ENCODE data around the gene GNAQ. TPM values are rescaled to one million over a fixed set of nuclear protein-coding genes. Genes with fewer than 3 reads are reported as not detected.

Gene GNAQ
- total and polyA plus RNA-seq, 2 of the 4 experiments (the other 2 are of a cell fraction): 23.1 to 50.7 TPM

- dilution Hi-C loops (cut with HindIII; ENCODE audit: low sequenced_read_pairs, unreplicated experiment): no loop called here
- no peak for ATAC-seq (ENCODE audit: low read depth)
These were observed 158.7 kb downstream of the GNAQ start for GRCh38 chr9:77872863-77873262.

More at GRCh38 chr9:77872863-77873262, 158.7 kb downstream of the GNAQ start:
- intact Hi-C loops (cut with micrococcal nuclease): no loop called here
- no peaks in the 10 kb centered on the region for H3K9me3 ChIP-seq (ENCODE audit: control insufficient read depth, insufficient read depth, low read length)
- H3K36me3 ChIP-seq (ENCODE audit: control insufficient read depth, insufficient read depth, low read length): no peaks in the 10 kb centered on the region
- no peak overlapping the region for H3K14ac ChIP-seq (replicated peaks; ENCODE audit: low read depth, low read length)
- H2AK5ac ChIP-seq (ENCODE audit: low read depth, low read length): no peak overlapping the region
- no peak overlapping the region for H2BK5ac ChIP-seq (ENCODE audit: low read depth, low read length, poor library complexity, severe bottlenecking)
- H2BK120ac ChIP-seq (ENCODE audit: low read depth, low read length): no peak overlapping the region
- no peak overlapping the region for H4K91ac ChIP-seq (ENCODE audit: insufficient read depth, low read depth, low read length)
- in situ Hi-C loops (cut with MboI; ENCODE audit: low sequenced_read_pairs): no loop called here
- POLR2A ChIA-PET (ENCODE audit: unreplicated experiment): no interaction called here
- H3K4me3 ChIP-seq (ENCODE audit: insufficient read depth, low read depth, low read length): no peak overlapping the region
- H3K4me1 ChIP-seq (ENCODE audit: control insufficient read depth, insufficient read depth, low read length): peaks cover 5% of the 10 kb centered on the region; the same call in 1 of the 2 replicates
- DNase-seq: no peak
- no peak overlapping the region for H2AFZ ChIP-seq (replicated peaks; ENCODE audit: low read length, poor library complexity)
- no peak overlapping the region for H2AK9ac ChIP-seq (replicated peaks; ENCODE audit: low read depth, low read length, poor library complexity)
- no peaks in the 10 kb centered on the region for H3K27me3 ChIP-seq (ENCODE audit: control insufficient read depth, insufficient read depth, low read length)
- H3K79me1 ChIP-seq (ENCODE audit: low read depth in 1 of 2, low read length in 2 of 2): peaks cover 24 to 28% of the 10 kb centered on the region in 2 experiments; a peak in 3 of 4 replicates
- CTCF ChIA-PET: no interaction called here
- H3K23ac ChIP-seq (ENCODE audit: low read depth, low read length): no peak overlapping the region
- no peak for TF ChIP-seq MXI1 (IDR thresholded peaks at IDR 0.05; ENCODE audit: borderline replicate concordance, low read depth, low read length)
- no peak for TF ChIP-seq MAZ (IDR thresholded peaks at IDR 0.05; ENCODE audit: borderline replicate concordance, low read depth, low read length)
- no peak for TF ChIP-seq BHLHE40 (IDR thresholded peaks at IDR 0.05; ENCODE audit: low read depth, low read length)
- no peak for TF ChIP-seq SMC3 (IDR thresholded peaks at IDR 0.05; ENCODE audit: low read depth, low read length)
- no peak for TF ChIP-seq CEBPB (IDR thresholded peaks at IDR 0.05; ENCODE audit: low read depth, low read length)
- no peak for TF ChIP-seq RCOR1 (IDR thresholded peaks at IDR 0.05; ENCODE audit: insufficient replicate concordance, low read length)
- TF ChIP-seq CHD1 (IDR thresholded peaks at IDR 0.05; ENCODE audit: low read depth, low read length): no peak
- no peak for TF ChIP-seq USF2 (IDR thresholded peaks at IDR 0.05; ENCODE audit: low read depth, low read length)
- no peak for TF ChIP-seq FOS (IDR thresholded peaks at IDR 0.05; ENCODE audit: low read depth, low read length)
- no peak for TF ChIP-seq ELK1 (IDR thresholded peaks at IDR 0.05; ENCODE audit: borderline replicate concordance, low read depth, low read length)
- no peak for TF ChIP-seq POLR2A (IDR thresholded peaks at IDR 0.05; ENCODE audit: low read depth, low read length)
- TF ChIP-seq NFE2L2 (IDR thresholded peaks at IDR 0.05; ENCODE audit: low read depth, low read length): no peak
- TF ChIP-seq RAD21 (IDR thresholded peaks at IDR 0.05; ENCODE audit: low read length): no peak
- TF ChIP-seq CTCF (conservative IDR thresholded peaks at IDR 0.05; ENCODE audit: low read depth, low read length): no peak
- TF ChIP-seq RFX5 (IDR thresholded peaks at IDR 0.05; ENCODE audit: low read depth, low read length): no peak
- H3K27ac ChIP-seq (ENCODE audit: insufficient read depth, low read length): no peak overlapping the region
- H3K4me2 ChIP-seq (ENCODE audit: low read depth, low read length): no peak overlapping the region
- no CpG with 5 or more reads among the region's 3 CpGs for WGBS, 2 experiments (ENCODE audit: extremely low coverage in 2 of 2, insufficient read length in 1 of 2)
- H4K5ac ChIP-seq (ENCODE audit: low read depth, low read length): no peak overlapping the region
- H2BK20ac ChIP-seq (ENCODE audit: low read depth, low read length): no peak overlapping the region
- H3K18ac ChIP-seq (ENCODE audit: low read depth, low read length): no peak overlapping the region
- no peak overlapping the region for H3K4ac ChIP-seq (ENCODE audit: low read depth, low read length)
- no TSS peak for BruUV-seq (replicated peaks)
- no peak overlapping the region for H3K9ac ChIP-seq (ENCODE audit: low read depth, low read length)
- peaks cover 3% of the 10 kb centered on the region; the same call in 1 of the 2 replicates for H3K9me1 ChIP-seq (ENCODE audit: insufficient read depth, low read length)
- no peak overlapping the region for H3K56ac ChIP-seq (ENCODE audit: extremely low read depth, insufficient read depth, low read length)
- no peak overlapping the region for H4K8ac ChIP-seq (ENCODE audit: low read depth in 2 of 2, low read length in 2 of 2)
- no peak overlapping the region for H2BK15ac ChIP-seq (ENCODE audit: low read depth, low read length)
- peaks cover 3% of the 10 kb centered on the region; the same call in 1 of the 2 replicates for H4K20me1 ChIP-seq (ENCODE audit: insufficient read depth, low read length)

All from IMR-90 (cell line).